Uterus (tissue), 2 donors: ENCODE measurements around the gene PCGF5.

Experiments used
- POLR2A ChIP-seq, 2 donors: fragments of 450-650 bp; IDR thresholded peaks; one replicate each; pipeline ENCODE4 v1.6.1; 2016; ENCODE audit warnings: antibody characterized with exemption in 2 of 2, mild to moderate bottlenecking in 1 of 2, moderate library complexity in 1 of 2
- TF ChIP-seq, protein P1 (sequence below), 4 experiments: fragments of 200-600 bp in 2 of 4; fragments of 450-650 bp in 2 of 4; sonication (generic) in 2 of 4; IDR thresholded peaks; one replicate each; pipeline ENCODE4 v1.5.1; 2016 to 2019; ENCODE audit warnings: antibody characterized with exemption in 4 of 4, mild to moderate bottlenecking in 2 of 4, moderate library complexity in 1 of 4

GRCh38 chr10:91287912-91288311 lies 67.4 kb downstream of the PCGF5 start:
- TF ChIP-seq, protein P1, sequence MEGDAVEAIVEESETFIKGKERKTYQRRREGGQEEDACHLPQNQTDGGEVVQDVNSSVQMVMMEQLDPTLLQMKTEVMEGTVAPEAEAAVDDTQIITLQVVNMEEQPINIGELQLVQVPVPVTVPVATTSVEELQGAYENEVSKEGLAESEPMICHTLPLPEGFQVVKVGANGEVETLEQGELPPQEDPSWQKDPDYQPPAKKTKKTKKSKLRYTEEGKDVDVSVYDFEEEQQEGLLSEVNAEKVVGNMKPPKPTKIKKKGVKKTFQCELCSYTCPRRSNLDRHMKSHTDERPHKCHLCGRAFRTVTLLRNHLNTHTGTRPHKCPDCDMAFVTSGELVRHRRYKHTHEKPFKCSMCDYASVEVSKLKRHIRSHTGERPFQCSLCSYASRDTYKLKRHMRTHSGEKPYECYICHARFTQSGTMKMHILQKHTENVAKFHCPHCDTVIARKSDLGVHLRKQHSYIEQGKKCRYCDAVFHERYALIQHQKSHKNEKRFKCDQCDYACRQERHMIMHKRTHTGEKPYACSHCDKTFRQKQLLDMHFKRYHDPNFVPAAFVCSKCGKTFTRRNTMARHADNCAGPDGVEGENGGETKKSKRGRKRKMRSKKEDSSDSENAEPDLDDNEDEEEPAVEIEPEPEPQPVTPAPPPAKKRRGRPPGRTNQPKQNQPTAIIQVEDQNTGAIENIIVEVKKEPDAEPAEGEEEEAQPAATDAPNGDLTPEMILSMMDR (IDR thresholded peaks at IDR 0.05) = no peak
- TF ChIP-seq POLR2A (IDR thresholded peaks at IDR 0.05) = no peak
